ENCODE results near the gene CDH22. TPM values are rescaled to one million over a fixed set of nuclear protein-coding genes. Genes with fewer than 3 reads are reported as not detected.

The CDH22 gene
- polyA plus RNA-seq, 1 donor from 2014 or later, result 2.1 TPM

DNA sequence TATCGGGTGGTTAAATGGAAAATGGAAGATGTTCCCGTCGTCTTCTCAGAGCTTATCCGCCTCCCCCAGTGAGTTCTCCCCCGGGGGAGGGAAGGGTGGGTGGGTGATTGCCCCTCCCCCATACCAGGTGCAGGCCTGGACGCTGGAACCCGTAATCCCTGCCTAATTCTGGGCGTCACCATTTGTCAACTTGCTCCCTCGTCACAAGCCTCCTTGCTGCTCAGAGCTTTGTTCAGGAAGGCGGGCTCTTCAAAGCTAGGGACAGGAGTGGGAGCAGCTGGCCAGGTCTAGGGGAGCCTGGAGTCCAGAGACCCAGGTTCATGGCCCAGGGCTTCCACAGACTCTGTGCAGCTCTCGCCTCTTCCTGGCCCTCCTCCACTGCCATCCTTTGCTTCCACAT lies 25.6 kb downstream of the CDH22 start:
- Histone ChIP-seq H3K9ac (ENCODE audit: low read length) (no peak overlapping the region), H3K79me2 (replicated peaks; ENCODE audit: insufficient read depth, low read length) (no peaks in the 10 kb centered on the region), H3K4me2 (ENCODE audit: low read length) (no peak overlapping the region), H3K27ac (ENCODE audit: low read length) (no peak overlapping the region), H3K9me3 (ENCODE audit: low read length) (no peaks in the 10 kb centered on the region), H4K20me1 (ENCODE audit: insufficient read depth) (no peaks in the 10 kb centered on the region), H3K9me2 (ENCODE audit: insufficient read depth, low read length) (no peaks in the 10 kb centered on the region), H3K4me3 (ENCODE audit: low read length) (no peak overlapping the region), H3F3A (ENCODE audit: insufficient read depth, low read length, poor library complexity, severe bottlenecking) (no peaks in the 10 kb centered on the region), H3K36me3 (ENCODE audit: insufficient read depth, low read length) (no peaks in the 10 kb centered on the region), H3K27me3 (ENCODE audit: insufficient read depth, low read depth, low read length) (no peaks in the 10 kb centered on the region), H2AFZ (ENCODE audit: low read depth, low read length) (no peak overlapping the region)
- TF ChIP-seq TAF1 (IDR thresholded peaks at IDR 0.05; ENCODE audit: low read depth) (no peak), SMC3 (conservative IDR thresholded peaks at IDR 0.05; ENCODE audit: poor library complexity) (no peak), EZH2 (IDR thresholded peaks at IDR 0.05; ENCODE audit: borderline replicate concordance, insufficient read depth, low read length, poor library complexity, severe bottlenecking) (no peak), POLR2AphosphoS5 (IDR thresholded peaks at IDR 0.05) (no peak), MXI1 (conservative IDR thresholded peaks at IDR 0.05; ENCODE audit: poor library complexity, severe bottlenecking) (no peak), RAD21 (conservative IDR thresholded peaks at IDR 0.05) (no peak), EP300 (conservative IDR thresholded peaks at IDR 0.05; ENCODE audit: poor library complexity, severe bottlenecking) (no peak)
- TF ChIP-seq, protein P1, sequence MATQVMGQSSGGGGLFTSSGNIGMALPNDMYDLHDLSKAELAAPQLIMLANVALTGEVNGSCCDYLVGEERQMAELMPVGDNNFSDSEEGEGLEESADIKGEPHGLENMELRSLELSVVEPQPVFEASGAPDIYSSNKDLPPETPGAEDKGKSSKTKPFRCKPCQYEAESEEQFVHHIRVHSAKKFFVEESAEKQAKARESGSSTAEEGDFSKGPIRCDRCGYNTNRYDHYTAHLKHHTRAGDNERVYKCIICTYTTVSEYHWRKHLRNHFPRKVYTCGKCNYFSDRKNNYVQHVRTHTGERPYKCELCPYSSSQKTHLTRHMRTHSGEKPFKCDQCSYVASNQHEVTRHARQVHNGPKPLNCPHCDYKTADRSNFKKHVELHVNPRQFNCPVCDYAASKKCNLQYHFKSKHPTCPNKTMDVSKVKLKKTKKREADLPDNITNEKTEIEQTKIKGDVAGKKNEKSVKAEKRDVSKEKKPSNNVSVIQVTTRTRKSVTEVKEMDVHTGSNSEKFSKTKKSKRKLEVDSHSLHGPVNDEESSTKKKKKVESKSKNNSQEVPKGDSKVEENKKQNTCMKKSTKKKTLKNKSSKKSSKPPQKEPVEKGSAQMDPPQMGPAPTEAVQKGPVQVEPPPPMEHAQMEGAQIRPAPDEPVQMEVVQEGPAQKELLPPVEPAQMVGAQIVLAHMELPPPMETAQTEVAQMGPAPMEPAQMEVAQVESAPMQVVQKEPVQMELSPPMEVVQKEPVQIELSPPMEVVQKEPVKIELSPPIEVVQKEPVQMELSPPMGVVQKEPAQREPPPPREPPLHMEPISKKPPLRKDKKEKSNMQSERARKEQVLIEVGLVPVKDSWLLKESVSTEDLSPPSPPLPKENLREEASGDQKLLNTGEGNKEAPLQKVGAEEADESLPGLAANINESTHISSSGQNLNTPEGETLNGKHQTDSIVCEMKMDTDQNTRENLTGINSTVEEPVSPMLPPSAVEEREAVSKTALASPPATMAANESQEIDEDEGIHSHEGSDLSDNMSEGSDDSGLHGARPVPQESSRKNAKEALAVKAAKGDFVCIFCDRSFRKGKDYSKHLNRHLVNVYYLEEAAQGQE (IDR thresholded peaks at IDR 0.05; ENCODE audit: borderline replicate concordance), result no peak
- TF ChIP-seq, protein P2, sequence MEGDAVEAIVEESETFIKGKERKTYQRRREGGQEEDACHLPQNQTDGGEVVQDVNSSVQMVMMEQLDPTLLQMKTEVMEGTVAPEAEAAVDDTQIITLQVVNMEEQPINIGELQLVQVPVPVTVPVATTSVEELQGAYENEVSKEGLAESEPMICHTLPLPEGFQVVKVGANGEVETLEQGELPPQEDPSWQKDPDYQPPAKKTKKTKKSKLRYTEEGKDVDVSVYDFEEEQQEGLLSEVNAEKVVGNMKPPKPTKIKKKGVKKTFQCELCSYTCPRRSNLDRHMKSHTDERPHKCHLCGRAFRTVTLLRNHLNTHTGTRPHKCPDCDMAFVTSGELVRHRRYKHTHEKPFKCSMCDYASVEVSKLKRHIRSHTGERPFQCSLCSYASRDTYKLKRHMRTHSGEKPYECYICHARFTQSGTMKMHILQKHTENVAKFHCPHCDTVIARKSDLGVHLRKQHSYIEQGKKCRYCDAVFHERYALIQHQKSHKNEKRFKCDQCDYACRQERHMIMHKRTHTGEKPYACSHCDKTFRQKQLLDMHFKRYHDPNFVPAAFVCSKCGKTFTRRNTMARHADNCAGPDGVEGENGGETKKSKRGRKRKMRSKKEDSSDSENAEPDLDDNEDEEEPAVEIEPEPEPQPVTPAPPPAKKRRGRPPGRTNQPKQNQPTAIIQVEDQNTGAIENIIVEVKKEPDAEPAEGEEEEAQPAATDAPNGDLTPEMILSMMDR (IDR thresholded peaks at IDR 0.05; ENCODE audit: poor library complexity, severe bottlenecking), result no peak

DNA sequence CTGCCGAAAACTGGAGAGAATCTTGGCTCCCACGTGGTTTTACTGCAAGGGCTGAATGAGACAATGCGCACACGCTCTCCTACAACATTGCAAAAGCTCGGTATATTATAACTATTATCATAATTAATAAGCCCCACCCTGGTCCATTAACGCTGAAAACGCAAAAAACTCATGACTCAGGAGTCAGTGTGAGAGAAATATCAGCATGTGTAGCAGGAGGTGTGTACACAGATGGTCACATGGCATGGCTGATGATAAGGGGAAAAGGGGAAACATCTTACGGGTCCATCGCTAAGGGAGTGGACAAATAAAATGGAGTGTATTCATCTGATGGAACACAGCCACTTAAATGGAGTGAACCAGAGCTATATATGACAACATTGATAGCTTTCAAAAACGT lies 29.2 kb downstream of the CDH22 start:
- H3K36me3 ChIP-seq (ENCODE audit: insufficient read depth, low read length), result no peaks in the 10 kb centered on the region
- no peak overlapping the region for H3K4me2 ChIP-seq (ENCODE audit: low read length)
- no peak for TF ChIP-seq RAD21 (conservative IDR thresholded peaks at IDR 0.05)
- TF ChIP-seq EZH2 (IDR thresholded peaks at IDR 0.05; ENCODE audit: borderline replicate concordance, insufficient read depth, low read length, poor library complexity, severe bottlenecking), result no peak
- TF ChIP-seq MXI1 (conservative IDR thresholded peaks at IDR 0.05; ENCODE audit: poor library complexity, severe bottlenecking), result no peak
- H4K20me1 ChIP-seq (ENCODE audit: insufficient read depth), result no peaks in the 10 kb centered on the region
- H3F3A ChIP-seq (ENCODE audit: insufficient read depth, low read length, poor library complexity, severe bottlenecking), result no peaks in the 10 kb centered on the region
- no peak overlapping the region for H3K9ac ChIP-seq (ENCODE audit: low read length)
- no peak overlapping the region for H3K4me3 ChIP-seq (ENCODE audit: low read length)
- no peaks in the 10 kb centered on the region for H3K9me2 ChIP-seq (ENCODE audit: insufficient read depth, low read length)
- H2AFZ ChIP-seq (ENCODE audit: low read depth, low read length), result no peak overlapping the region
- H3K9me3 ChIP-seq (ENCODE audit: low read length), result no peaks in the 10 kb centered on the region
- no peaks in the 10 kb centered on the region for H3K27me3 ChIP-seq (ENCODE audit: insufficient read depth, low read depth, low read length)
- H3K79me2 ChIP-seq (replicated peaks; ENCODE audit: insufficient read depth, low read length), result no peaks in the 10 kb centered on the region
- H3K27ac ChIP-seq (ENCODE audit: low read length), result no peak overlapping the region

DNA sequence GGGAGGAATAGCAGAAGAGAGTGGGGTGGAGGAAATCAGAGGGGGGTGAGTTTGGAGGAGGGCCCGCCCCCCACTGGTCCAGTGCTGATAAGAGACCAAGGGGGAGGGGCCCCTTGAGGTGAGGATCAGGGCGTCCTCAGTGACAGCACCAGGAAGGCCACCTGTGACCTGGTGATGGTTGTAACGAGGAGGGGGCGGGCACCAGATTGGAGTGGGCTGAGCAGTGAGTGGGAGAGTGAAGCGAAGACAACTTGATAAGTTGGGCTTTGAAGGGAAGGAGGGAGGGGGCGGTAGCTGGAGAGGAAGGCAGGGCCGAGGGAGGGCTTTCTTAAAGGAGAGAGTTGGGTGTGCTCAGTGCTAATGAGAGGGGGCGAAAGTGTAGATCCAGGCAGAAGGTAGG lies 30.7 kb downstream of the CDH22 start:
- no peaks in the 10 kb centered on the region for H3F3A ChIP-seq (ENCODE audit: insufficient read depth, low read length, poor library complexity, severe bottlenecking)
- no peak overlapping the region for H3K27ac ChIP-seq (ENCODE audit: low read length)
- no peak overlapping the region for H3K4me2 ChIP-seq (ENCODE audit: low read length)
- no peak overlapping the region for H2AFZ ChIP-seq (ENCODE audit: low read depth, low read length)
- no peak for TF ChIP-seq MXI1 (conservative IDR thresholded peaks at IDR 0.05; ENCODE audit: poor library complexity, severe bottlenecking)
- TF ChIP-seq RAD21 (conservative IDR thresholded peaks at IDR 0.05), result no peak
- no peak for TF ChIP-seq EZH2 (IDR thresholded peaks at IDR 0.05; ENCODE audit: borderline replicate concordance, insufficient read depth, low read length, poor library complexity, severe bottlenecking)
- TF ChIP-seq TAF1 (IDR thresholded peaks at IDR 0.05; ENCODE audit: low read depth), result no peak
- TF ChIP-seq, protein P2 (IDR thresholded peaks at IDR 0.05; ENCODE audit: poor library complexity, severe bottlenecking), result no peak
- no peak for TF ChIP-seq SMC3 (conservative IDR thresholded peaks at IDR 0.05; ENCODE audit: poor library complexity)
- TF ChIP-seq, protein P1 (IDR thresholded peaks at IDR 0.05; ENCODE audit: borderline replicate concordance), result no peak
- TF ChIP-seq POLR2AphosphoS5 (IDR thresholded peaks at IDR 0.05), result no peak
- TF ChIP-seq EP300 (conservative IDR thresholded peaks at IDR 0.05; ENCODE audit: poor library complexity, severe bottlenecking), result no peak
- no peak overlapping the region for H3K9ac ChIP-seq (ENCODE audit: low read length)
- H3K79me2 ChIP-seq (replicated peaks; ENCODE audit: insufficient read depth, low read length), result no peaks in the 10 kb centered on the region
- no peaks in the 10 kb centered on the region for H3K9me3 ChIP-seq (ENCODE audit: low read length)
- H4K20me1 ChIP-seq (ENCODE audit: insufficient read depth), result no peaks in the 10 kb centered on the region
- H3K27me3 ChIP-seq (ENCODE audit: insufficient read depth, low read depth, low read length), result no peaks in the 10 kb centered on the region
- H3K9me2 ChIP-seq (ENCODE audit: insufficient read depth, low read length), result no peaks in the 10 kb centered on the region
- no peak overlapping the region for H3K4me3 ChIP-seq (ENCODE audit: low read length)
- no peaks in the 10 kb centered on the region for H3K36me3 ChIP-seq (ENCODE audit: insufficient read depth, low read length)

Measured in neural cell (in vitro differentiated cells).